ENCODE measurements around the gene SLC2A13. TPM values are rescaled to one million over a fixed set of nuclear protein-coding genes. Genes with fewer than 3 reads are reported as not detected.
"Not testable (repeated sequence)": the region's sequence is repeated elsewhere in the genome, so short reads cannot be mapped to it uniquely, and the experiment has no call there.

SLC2A13 gene
- total RNA-seq, 2 donors from 2014 or later: 21.0 to 41.9 TPM

- DNase-seq (no peak), ATAC-seq (no peak)
- H3K9me3 ChIP-seq: no peaks in the 10 kb centered on the region
- intact Hi-C loops (cut with DNase I): no loop called here
- TF ChIP-seq POLR2A (IDR thresholded peaks at IDR 0.05): no peak
- TF ChIP-seq, protein P1, sequence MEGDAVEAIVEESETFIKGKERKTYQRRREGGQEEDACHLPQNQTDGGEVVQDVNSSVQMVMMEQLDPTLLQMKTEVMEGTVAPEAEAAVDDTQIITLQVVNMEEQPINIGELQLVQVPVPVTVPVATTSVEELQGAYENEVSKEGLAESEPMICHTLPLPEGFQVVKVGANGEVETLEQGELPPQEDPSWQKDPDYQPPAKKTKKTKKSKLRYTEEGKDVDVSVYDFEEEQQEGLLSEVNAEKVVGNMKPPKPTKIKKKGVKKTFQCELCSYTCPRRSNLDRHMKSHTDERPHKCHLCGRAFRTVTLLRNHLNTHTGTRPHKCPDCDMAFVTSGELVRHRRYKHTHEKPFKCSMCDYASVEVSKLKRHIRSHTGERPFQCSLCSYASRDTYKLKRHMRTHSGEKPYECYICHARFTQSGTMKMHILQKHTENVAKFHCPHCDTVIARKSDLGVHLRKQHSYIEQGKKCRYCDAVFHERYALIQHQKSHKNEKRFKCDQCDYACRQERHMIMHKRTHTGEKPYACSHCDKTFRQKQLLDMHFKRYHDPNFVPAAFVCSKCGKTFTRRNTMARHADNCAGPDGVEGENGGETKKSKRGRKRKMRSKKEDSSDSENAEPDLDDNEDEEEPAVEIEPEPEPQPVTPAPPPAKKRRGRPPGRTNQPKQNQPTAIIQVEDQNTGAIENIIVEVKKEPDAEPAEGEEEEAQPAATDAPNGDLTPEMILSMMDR (IDR thresholded peaks at IDR 0.05): no peak
- H3K27me3 ChIP-seq: no peaks in the 10 kb centered on the region
- no peaks in the 10 kb centered on the region for H3K36me3 ChIP-seq (replicated peaks in 1 of 2; ENCODE audit: insufficient read depth in 1 of 2, low read depth in 2 of 2)
- 83 to 87% methylated on average over 2 of the region's 2 CpGs for WGBS, 2 donors
- H3K4me3 ChIP-seq: no peak overlapping the region
- no peaks in the 10 kb centered on the region for H3K4me1 ChIP-seq
- no peak overlapping the region for H3K27ac ChIP-seq
Observed at GRCh38 chr12:39755478-39755877, 350.4 kb downstream of the SLC2A13 start.

- Histone ChIP-seq H3K4me3 (no peak overlapping the region), H3K4me1 (no peaks in the 10 kb centered on the region), H3K9me3 (no peaks in the 10 kb centered on the region), H3K27ac (no peak overlapping the region), H3K27me3 (no peaks in the 10 kb centered on the region), H3K36me3 (replicated peaks in 1 of 2; ENCODE audit: insufficient read depth in 1 of 2, low read depth in 2 of 2) (no peaks in the 10 kb centered on the region)
- WGBS, 2 donors: 83 to 85% methylated on average over 6 of the region's 6 CpGs
- DNase-seq (no peak), ATAC-seq (no peak)
- intact Hi-C loops (cut with DNase I): no loop called here
- TF ChIP-seq POLR2A (IDR thresholded peaks at IDR 0.05): no peak
- TF ChIP-seq, protein P1 (IDR thresholded peaks at IDR 0.05): no peak
Observed at GRCh38 chr12:39752482-39753137, 353.3 kb downstream of the SLC2A13 start.

DNA sequence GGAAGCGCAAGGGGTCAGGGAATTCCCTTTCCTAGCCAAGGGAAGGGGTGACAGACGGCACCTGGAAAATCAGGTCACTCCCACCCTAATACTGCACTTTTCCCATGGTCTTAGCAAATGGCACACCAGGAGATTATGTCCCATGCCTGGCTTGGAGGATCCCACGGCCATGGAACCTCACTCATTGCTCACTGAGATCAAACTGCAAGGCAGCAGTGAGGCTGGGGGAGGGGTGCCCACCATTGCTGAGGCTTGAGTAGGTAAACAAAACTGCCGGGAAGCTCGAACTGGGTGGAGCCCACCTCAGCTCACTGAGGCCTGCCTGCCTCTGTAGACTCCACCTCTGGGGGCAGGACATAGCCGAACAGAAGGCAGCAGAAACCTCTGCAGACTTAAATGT, 359.7 kb downstream of the SLC2A13 start:
- intact Hi-C loops (cut with DNase I); H3K27me3 ChIP-seq; H3K9me3 ChIP-seq; ATAC-seq; DNase-seq; H3K27ac ChIP-seq; H3K36me3 ChIP-seq (replicated peaks in 1 of 2; ENCODE audit: insufficient read depth in 1 of 2, low read depth in 2 of 2); H3K4me3 ChIP-seq; H3K4me1 ChIP-seq: not testable (repeated sequence)
- 83 to 85% methylated on average over 5 to 6 of the region's 6 CpGs for WGBS, 2 donors

DNA sequence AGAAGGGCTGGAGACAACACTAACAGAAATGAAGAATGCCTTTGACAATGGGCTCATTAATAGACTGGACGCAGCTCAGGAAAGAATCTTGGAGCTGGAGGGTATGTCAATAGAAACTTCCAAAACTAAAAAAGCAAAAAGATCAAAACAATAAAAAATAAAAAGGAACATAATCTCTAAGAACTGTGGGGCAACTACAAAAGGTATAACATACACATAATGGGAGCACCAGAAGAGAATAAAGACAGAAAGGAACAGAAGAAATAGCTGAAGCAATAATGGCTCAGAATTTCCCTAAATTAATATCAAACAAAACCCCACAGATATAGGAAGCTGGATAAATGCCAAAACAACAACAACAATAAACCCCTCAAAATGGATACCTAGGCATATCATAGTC, 362.2 kb downstream of the SLC2A13 start:
- 97 to 100% methylated on average over 1 of the region's 1 CpG for WGBS, 2 donors
- DNase-seq (no peak), ATAC-seq (no peak)
- Histone ChIP-seq H3K27me3 (no peaks in the 10 kb centered on the region), H3K27ac (no peak overlapping the region), H3K4me3 (no peak overlapping the region), H3K36me3 (replicated peaks in 1 of 2; ENCODE audit: insufficient read depth in 1 of 2, low read depth in 2 of 2) (no peaks in the 10 kb centered on the region), H3K4me1 (no peaks in the 10 kb centered on the region), H3K9me3 (peaks cover 0 to 4% (median 0%) of the 10 kb centered on the region in 3 donors)
- TF ChIP-seq POLR2A (IDR thresholded peaks at IDR 0.05): no peak
- TF ChIP-seq, protein P1 (IDR thresholded peaks at IDR 0.05): no peak
- intact Hi-C loops (cut with DNase I): no loop called here

DNA sequence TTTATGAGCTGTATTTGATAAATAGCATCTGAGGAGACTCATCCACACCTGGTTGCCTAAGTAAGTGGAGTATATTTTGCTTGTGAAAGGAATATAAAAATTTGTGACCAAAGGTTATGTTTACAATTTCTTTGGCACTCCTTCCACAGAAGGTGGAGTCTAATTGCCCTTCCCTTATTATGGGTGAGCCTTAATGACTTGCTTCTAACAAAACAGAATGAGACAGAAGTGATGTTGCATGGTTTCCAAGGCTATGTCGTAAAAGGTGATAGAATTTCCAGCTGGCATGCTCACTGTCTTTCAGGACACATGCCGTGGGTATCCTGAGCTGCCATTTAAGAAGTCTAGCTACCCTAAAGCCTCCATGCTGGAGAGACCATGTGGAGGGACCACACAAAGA, 369.5 kb downstream of the SLC2A13 start:
- Histone ChIP-seq H3K27ac (no peak overlapping the region), H3K4me1 (no peaks in the 10 kb centered on the region), H3K36me3 (replicated peaks in 1 of 2; ENCODE audit: insufficient read depth in 1 of 2, low read depth in 2 of 2) (no peaks in the 10 kb centered on the region), H3K9me3 (peaks cover 0 to 21% (median 0%) of the 10 kb centered on the region in 3 donors), H3K4me3 (no peak overlapping the region), H3K27me3 (no peaks in the 10 kb centered on the region)
- no peak for TF ChIP-seq POLR2A (IDR thresholded peaks at IDR 0.05)
- TF ChIP-seq, protein P1 (IDR thresholded peaks at IDR 0.05): no peak
- no peak for ATAC-seq
- WGBS, 2 donors: 89 to 93% methylated on average over 2 of the region's 2 CpGs
- DNase-seq: no peak
- intact Hi-C loops (cut with DNase I): no loop called here

All from body of pancreas (tissue), 4 donors.